H1 (cell line): Measurements from ENCODE around the gene PRDX2. TPM values are rescaled to one million over a fixed set of nuclear protein-coding genes. Genes with fewer than 3 reads are reported as not detected.

Source experiments
- CHD7 ChIP-seq: fragments of 300-600 bp; sonication (generic); IDR thresholded peaks from 2 replicates; pipeline ENCODE4 v1.7.1; 2012; ENCODE audit warnings: low read length, moderate library complexity, mild to moderate bottlenecking, inconsistent platforms; ENCODE audit not compliant: insufficient replicate concordance
- EZH2 ChIP-seq: fragments of 200-600 bp; sonication (generic); IDR thresholded peaks from 2 replicates; pipeline ENCODE4 v1.7.1; 2012; ENCODE audit warnings: low read depth, mild to moderate bottlenecking, moderate library complexity, low read length, inconsistent platforms; ENCODE audit not compliant: severe bottlenecking
- POLR2AphosphoS5 ChIP-seq: IDR thresholded peaks from 2 replicates; pipeline ENCODE4 v1.6.1; 2011; ENCODE audit warnings: low read depth, low read length
- SUZ12 ChIP-seq: fragments of 200-600 bp; sonication (generic); IDR thresholded peaks from 2 replicates; pipeline ENCODE4 v1.6.1; 2012; ENCODE audit warnings: mild to moderate bottlenecking, inconsistent platforms, low read length, moderate library complexity, mixed read lengths
- polyA plus RNA-seq, 7 experiments: library from polyadenylated mRNA; depleted of rRNA in 3 of 7; stranded (reverse) in 5 of 7; unstranded in 2 of 7; fragments of >200 nt in 5 of 7; fragments of 200-250 nt in 2 of 7; gene quantifications; 1 replicate in 5 of 7; 2 replicates in 1 of 7; 4 replicates in 1 of 7; pipeline versions ENCODE4 v1.2.1 to v1.2.3, GENCODE V29; 2011 to 2013; ENCODE audit warnings: missing spikeins in 2 of 7, mixed read lengths in 2 of 7
- total RNA-seq: library from RNA; stranded (reverse); fragmentation: NEBNext Ultra II Directional; extraction: Animal tissue kit (Norgen Biotek cat#: 25700); gene quantifications from 2 replicates; pipeline ENCODE4 v1.2.1, GENCODE V29; 2021

PRDX2 gene
- total and polyA plus RNA-seq, 2 of the 8 experiments (the other 6 are each of a cell fraction or from before 2014, with no cell fraction given) = 380 to 748 TPM

- TF ChIP-seq CHD7 = no peak
- TF ChIP-seq SUZ12 = no peak
- no peak for TF ChIP-seq EZH2
- TF ChIP-seq POLR2AphosphoS5 = no peak
Observed at GRCh38 chr19:12799742-12800465, 1.7 kb downstream of the PRDX2 start (continued).
